Esophagus muscularis mucosa (tissue), 4 donors: ENCODE data around the gene TEX2.

Experiments used
- EP300 ChIP-seq: sonication (generic); formaldehyde crosslinking; IDR thresholded peaks from one replicate; pipeline ENCODE4 v1.6.1; 2017; ENCODE audit warnings: antibody characterized with exemption
- POLR2A ChIP-seq: fragments of 450-650 bp; IDR thresholded peaks from one replicate; pipeline ENCODE4 v1.6.1; 2017; ENCODE audit warnings: antibody characterized with exemption, moderate library complexity, mild to moderate bottlenecking, low read depth
- TF ChIP-seq, protein P1 (sequence below), 3 experiments: fragments of 200-600 bp in 2 of 3; fragments of 450-650 bp in 1 of 3; sonication (generic) in 2 of 3; IDR thresholded peaks; one replicate each; pipeline ENCODE4 v1.5.1; 2017 to 2019; ENCODE audit warnings: antibody characterized with exemption in 3 of 3, mild to moderate bottlenecking in 2 of 3, moderate library complexity in 1 of 3

DNA sequence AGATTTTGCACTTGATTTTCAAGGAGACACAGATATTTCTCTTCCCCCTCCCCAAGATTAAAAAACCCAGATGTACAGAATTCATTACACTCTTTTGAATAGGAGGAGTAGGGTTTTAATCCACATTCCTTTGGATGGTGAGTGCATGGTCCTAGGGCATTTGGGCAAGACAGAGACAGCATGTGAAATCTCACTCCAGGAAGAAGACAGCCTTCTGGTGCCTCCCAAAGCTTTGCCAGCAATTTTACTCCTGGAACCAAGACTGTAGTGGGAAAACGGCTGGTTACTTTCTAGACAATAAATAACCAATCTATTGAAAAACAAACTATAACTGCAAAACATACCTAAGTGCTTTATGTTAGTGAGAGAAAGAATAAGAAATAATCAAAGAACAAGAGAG, 15.2 kb downstream of the TEX2 start:
- TF ChIP-seq, protein P1, sequence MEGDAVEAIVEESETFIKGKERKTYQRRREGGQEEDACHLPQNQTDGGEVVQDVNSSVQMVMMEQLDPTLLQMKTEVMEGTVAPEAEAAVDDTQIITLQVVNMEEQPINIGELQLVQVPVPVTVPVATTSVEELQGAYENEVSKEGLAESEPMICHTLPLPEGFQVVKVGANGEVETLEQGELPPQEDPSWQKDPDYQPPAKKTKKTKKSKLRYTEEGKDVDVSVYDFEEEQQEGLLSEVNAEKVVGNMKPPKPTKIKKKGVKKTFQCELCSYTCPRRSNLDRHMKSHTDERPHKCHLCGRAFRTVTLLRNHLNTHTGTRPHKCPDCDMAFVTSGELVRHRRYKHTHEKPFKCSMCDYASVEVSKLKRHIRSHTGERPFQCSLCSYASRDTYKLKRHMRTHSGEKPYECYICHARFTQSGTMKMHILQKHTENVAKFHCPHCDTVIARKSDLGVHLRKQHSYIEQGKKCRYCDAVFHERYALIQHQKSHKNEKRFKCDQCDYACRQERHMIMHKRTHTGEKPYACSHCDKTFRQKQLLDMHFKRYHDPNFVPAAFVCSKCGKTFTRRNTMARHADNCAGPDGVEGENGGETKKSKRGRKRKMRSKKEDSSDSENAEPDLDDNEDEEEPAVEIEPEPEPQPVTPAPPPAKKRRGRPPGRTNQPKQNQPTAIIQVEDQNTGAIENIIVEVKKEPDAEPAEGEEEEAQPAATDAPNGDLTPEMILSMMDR (IDR thresholded peaks at IDR 0.05) = no peak
- TF ChIP-seq EP300 = no peak
- no peak for TF ChIP-seq POLR2A
